Keratinocyte (primary cell): ENCODE data around the gene ZDHHC18. TPM values are rescaled to one million over a fixed set of nuclear protein-coding genes. Genes with fewer than 3 reads are reported as not detected.
A peak's percentile ranks its signal among the peaks of the same experiment; 100 is the strongest.

Source experiments
- DNase-seq: peaks from one replicate; pipeline ENCODE4 v3.0.0-alpha.2; 2011; ENCODE audit warnings: low read depth, missing footprints, low spot score
- FAIRE-seq: peaks from 2 replicates; lab custom pipeline; 2011; peaks lifted over from hg19 to GRCh38; lab: Jason Lieb, UNC
- H2AFZ ChIP-seq: 2 replicates; pipeline ENCODE4 v1.6.0; 2012; ENCODE audit warnings: low read length, control low read depth, inconsistent platforms; ENCODE audit not compliant: control insufficient read depth
- H3K27ac ChIP-seq: 2 replicates; pipeline ENCODE4 v1.5.1; 2011; ENCODE audit warnings: low read length; ENCODE audit not compliant: control insufficient read depth, insufficient read depth
- H3K27me3 ChIP-seq: 3 replicates; pipeline ENCODE4 v1.6.0; 2011; ENCODE audit warnings: low read length; ENCODE audit not compliant: control insufficient read depth, insufficient read depth; ENCODE audit errors: extremely low read depth
- H3K36me3 ChIP-seq, 2 experiments: 2 replicates in 1 of 2; 3 replicates in 1 of 2; pipeline ENCODE4 v1.5.1; 2011; ENCODE audit warnings: low read length in 2 of 2, mild to moderate bottlenecking in 1 of 2; ENCODE audit not compliant: control insufficient read depth in 2 of 2, insufficient read depth in 2 of 2; ENCODE audit errors: extremely low read depth in 1 of 2
- H3K4me1 ChIP-seq: 3 replicates; pipeline ENCODE4 v1.5.1; 2011; ENCODE audit warnings: low read length; ENCODE audit not compliant: control insufficient read depth, insufficient read depth; ENCODE audit errors: extremely low read depth
- H3K4me2 ChIP-seq: 3 replicates; pipeline ENCODE4 v1.6.0; 2011; ENCODE audit warnings: low read depth, low read length; ENCODE audit not compliant: control insufficient read depth, insufficient read depth; ENCODE audit errors: extremely low read depth
- H3K4me3 ChIP-seq, 3 experiments: fragments of 200-600 bp in 1 of 3; sonication (generic) in 1 of 3; 2 replicates in 2 of 3; 3 replicates in 1 of 3; pipeline ENCODE4 v1.5.1; 2011 to 2016; ENCODE audit warnings: low read length in 3 of 3, mild to moderate bottlenecking in 3 of 3, control low read depth in 2 of 3, inconsistent platforms in 1 of 3, low read depth in 1 of 3, mixed read lengths in 1 of 3, mixed run types in 1 of 3, moderate library complexity in 1 of 3; ENCODE audit not compliant: control insufficient read depth in 2 of 3, insufficient read depth in 2 of 3; ENCODE audit errors: extremely low read depth in 1 of 3
- H3K79me2 ChIP-seq: 2 replicates; pipeline ENCODE4 v1.6.0; 2012; ENCODE audit warnings: low read length; ENCODE audit not compliant: control insufficient read depth, insufficient read depth
- H3K9ac ChIP-seq: 3 replicates; pipeline ENCODE4 v1.6.0; 2011; ENCODE audit warnings: low read length; ENCODE audit not compliant: control insufficient read depth, insufficient read depth; ENCODE audit errors: extremely low read depth
- H3K9me1 ChIP-seq: 3 replicates; pipeline ENCODE4 v1.6.0; 2011; ENCODE audit warnings: low read length; ENCODE audit not compliant: control insufficient read depth, insufficient read depth; ENCODE audit errors: extremely low read depth
- H3K9me3 ChIP-seq: 2 replicates; pipeline ENCODE4 v1.5.1; 2012; ENCODE audit warnings: low read depth, low read length; ENCODE audit not compliant: control insufficient read depth
- H4K20me1 ChIP-seq: 3 replicates; pipeline ENCODE4 v1.6.0; 2011; ENCODE audit warnings: low read length; ENCODE audit not compliant: control insufficient read depth, insufficient read depth; ENCODE audit errors: extremely low read depth
- CTCF ChIP-seq, 3 experiments: IDR thresholded peaks in 1 of 3; conservative IDR thresholded peaks in 1 of 3; optimal IDR thresholded peaks in 1 of 3; 2 replicates in 2 of 3; 3 replicates in 1 of 3; pipeline versions ENCODE3 to v1.5.1; 2011; ENCODE audit warnings: low read length in 3 of 3, mild to moderate bottlenecking in 3 of 3, moderate library complexity in 2 of 3, control low read depth in 1 of 3, inconsistent platforms in 1 of 3; ENCODE audit not compliant: insufficient read depth in 2 of 3; ENCODE audit errors: extremely low read depth in 1 of 3
- EZH2 ChIP-seq: IDR thresholded peaks from one replicate; pipeline ENCODE4 v1.6.1; 2012; ENCODE audit warnings: inconsistent platforms, mild to moderate bottlenecking, low read length, moderate library complexity
- dilution Hi-C: fragments of 300-500 bp; cut with MboI; formaldehyde crosslinking; loops from one replicate; pipeline ENCODE4 v1.7.0; 2020; ENCODE audit warnings: low sequenced_read_pairs; ENCODE audit not compliant: extremely low pct_ligation_motif_present
- polyA plus RNA-seq, 5 experiments: library from polyadenylated mRNA; depleted of rRNA in 3 of 5; stranded (reverse) in 3 of 5; stranded (forward) in 1 of 5; unstranded in 1 of 5; fragments of >200 nt; gene quantifications; 1 replicate in 1 of 5; 2 replicates in 3 of 5; 3 replicates in 1 of 5; pipeline versions ENCODE4 v1.2.1 to v1.2.3, GENCODE V29; 2011 to 2012; ENCODE audit warnings: missing spikeins in 2 of 5, low read depth in 1 of 5, low replicate concordance in 1 of 5

The ZDHHC18 gene
- polyA plus RNA-seq, 1 donor (not counting 4 experiments of a cell fraction or from before 2014, with no cell fraction given): 18.1 TPM

- TF ChIP-seq CTCF (optimal IDR thresholded peaks at IDR 0.05 in 1 of 3, IDR thresholded peaks at IDR 0.05 in 1 of 3, conservative IDR thresholded peaks at IDR 0.05 in 1 of 3; ENCODE audit: extremely low read depth in 1 of 3, insufficient read depth in 2 of 3, low read length in 3 of 3): no peak
- TF ChIP-seq EZH2: no peak
- Histone ChIP-seq H3K9ac (no peak overlapping the region), H4K20me1 (no peaks in the 10 kb centered on the region), H3K4me3 (no peak overlapping the region), H3K27me3 (no peaks in the 10 kb centered on the region), H2AFZ (peak overlapping the region; percentile 6), H3K4me2 (no peak overlapping the region), H3K79me2 (peaks cover 27% of the 10 kb centered on the region), H3K9me1 (peaks cover 3% of the 10 kb centered on the region), H3K36me3 (peaks cover 1 to 8% of the 10 kb centered on the region in 2 experiments), H3K4me1 (peaks cover 30% of the 10 kb centered on the region), H3K9me3 (no peaks in the 10 kb centered on the region), H3K27ac (no peak overlapping the region)
- dilution Hi-C loops: no loop called here
- FAIRE-seq: no peak
- no peak for DNase-seq
Measured at GRCh38 chr1:26824731-26825130, 1.8 kb upstream of the ZDHHC18 start.

GRCh38 chr1:26827106-26827604 lies 667 bp downstream of the ZDHHC18 start:
- peaks cover 30% of the 10 kb centered on the region for H3K4me1 ChIP-seq
- peaks cover 3 to 21% of the 10 kb centered on the region in 2 experiments for H3K36me3 ChIP-seq
- no peaks in the 10 kb centered on the region for H4K20me1 ChIP-seq
- TF ChIP-seq CTCF (optimal IDR thresholded peaks at IDR 0.05 in 1 of 3, IDR thresholded peaks at IDR 0.05 in 1 of 3, conservative IDR thresholded peaks at IDR 0.05 in 1 of 3; ENCODE audit: extremely low read depth in 1 of 3, insufficient read depth in 2 of 3, low read length in 3 of 3): no peak
- no peak for TF ChIP-seq EZH2
- peak overlapping the region; percentile 3 for H2AFZ ChIP-seq
- DNase-seq (no peak), FAIRE-seq (no peak)
- H3K27me3 ChIP-seq: no peaks in the 10 kb centered on the region
- H3K4me2 ChIP-seq: peak overlapping the region; percentile 84
- peak overlapping the region; percentile 41 for H3K9ac ChIP-seq
- no peak overlapping the region for H3K27ac ChIP-seq
- no peaks in the 10 kb centered on the region for H3K9me3 ChIP-seq
- peaks cover 43% of the 10 kb centered on the region for H3K79me2 ChIP-seq
- H3K4me3 ChIP-seq: peak overlapping the region; percentile 53 to 71 (median 64)
- dilution Hi-C loops: no loop called here
- peaks cover 4% of the 10 kb centered on the region for H3K9me1 ChIP-seq
